Right lobe of liver (tissue), 4 donors: Measurements from ENCODE around the gene CSAG3.
"Not testable (repeated sequence)": the region's sequence is repeated elsewhere in the genome, so short reads cannot be mapped to it uniquely, and the experiment has no call there.

Source experiments
- CTCF ChIP-seq, 4 donors: fragments of 200-600 bp in 3 of 4; fragments of 450-650 bp in 1 of 4; IDR thresholded peaks; one replicate each; pipeline versions ENCODE4 v1.5.1 to v1.8.0; 2016 to 2022; ENCODE audit warnings: antibody characterized with exemption in 4 of 4, mild to moderate bottlenecking in 2 of 4
- POLR2A ChIP-seq: fragments of 450-650 bp; IDR thresholded peaks from one replicate; pipeline ENCODE4 v1.6.1; 2017; ENCODE audit warnings: antibody characterized with exemption, mild to moderate bottlenecking
- donor health status: DM: no; HTN: no; CAD: no.
- donor health status: DM: no; HTN: no; CAD: no.
- donor health status: DM: no; HTN: yes; CAD: no.

GRCh38 chrX:152787062-152787461 lies 28.0 kb downstream of the CSAG3 start:
- TF ChIP-seq CTCF (IDR thresholded peaks at IDR 0.05); POLR2A: not testable (repeated sequence)
